GM10266 (cell line): ENCODE data around the gene GNPDA1.

Experiments
- DNase-seq: peaks from one replicate; pipeline ENCODE4 v3.0.0; 2012; ENCODE audit errors: extremely low spot score
- TF ChIP-seq, protein P1 (sequence below): IDR thresholded peaks from 2 replicates; pipeline ENCODE4 v1.5.1; 2012; ENCODE audit warnings: mild to moderate bottlenecking, low read depth; ENCODE audit not compliant: control insufficient read depth, insufficient read depth; ENCODE audit errors: missing control alignments

Gene GNPDA1

GRCh38 chr5:142032747-142033631 is 20.2 kb upstream of the GNPDA1 start:
- no peak for DNase-seq
- TF ChIP-seq, protein P1, sequence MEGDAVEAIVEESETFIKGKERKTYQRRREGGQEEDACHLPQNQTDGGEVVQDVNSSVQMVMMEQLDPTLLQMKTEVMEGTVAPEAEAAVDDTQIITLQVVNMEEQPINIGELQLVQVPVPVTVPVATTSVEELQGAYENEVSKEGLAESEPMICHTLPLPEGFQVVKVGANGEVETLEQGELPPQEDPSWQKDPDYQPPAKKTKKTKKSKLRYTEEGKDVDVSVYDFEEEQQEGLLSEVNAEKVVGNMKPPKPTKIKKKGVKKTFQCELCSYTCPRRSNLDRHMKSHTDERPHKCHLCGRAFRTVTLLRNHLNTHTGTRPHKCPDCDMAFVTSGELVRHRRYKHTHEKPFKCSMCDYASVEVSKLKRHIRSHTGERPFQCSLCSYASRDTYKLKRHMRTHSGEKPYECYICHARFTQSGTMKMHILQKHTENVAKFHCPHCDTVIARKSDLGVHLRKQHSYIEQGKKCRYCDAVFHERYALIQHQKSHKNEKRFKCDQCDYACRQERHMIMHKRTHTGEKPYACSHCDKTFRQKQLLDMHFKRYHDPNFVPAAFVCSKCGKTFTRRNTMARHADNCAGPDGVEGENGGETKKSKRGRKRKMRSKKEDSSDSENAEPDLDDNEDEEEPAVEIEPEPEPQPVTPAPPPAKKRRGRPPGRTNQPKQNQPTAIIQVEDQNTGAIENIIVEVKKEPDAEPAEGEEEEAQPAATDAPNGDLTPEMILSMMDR = no peak

DNA sequence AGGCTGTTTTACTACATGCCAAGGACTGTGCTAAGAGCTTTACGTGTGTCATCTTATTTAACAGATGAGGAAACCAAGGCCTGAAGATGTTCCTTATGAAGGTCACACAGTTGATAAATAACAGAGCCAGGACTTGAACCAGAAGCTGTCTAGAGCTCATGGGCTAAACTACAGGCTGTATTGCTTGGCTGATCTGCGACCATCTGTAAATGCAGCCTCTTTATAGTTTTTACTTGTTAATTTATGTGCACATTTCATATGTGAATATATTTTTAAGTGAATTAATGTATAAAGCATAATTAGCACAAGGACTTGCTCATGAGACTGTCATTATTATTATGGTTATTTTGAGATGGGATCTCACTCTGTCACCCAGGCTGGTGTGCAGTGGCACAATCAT is 19.3 kb upstream of the GNPDA1 start:
- no peak for DNase-seq
- TF ChIP-seq, protein P1 = no peak

- DNase-seq = no peak
- TF ChIP-seq, protein P1 = no peak
These were observed 12.8 kb upstream of the GNPDA1 start for GRCh38 chr5:142025637-142026036.

GRCh38 chr5:142024771-142025304 is 12.0 kb upstream of the GNPDA1 start:
- TF ChIP-seq, protein P1 = no peak
- DNase-seq = peak; percentile 86

DNA sequence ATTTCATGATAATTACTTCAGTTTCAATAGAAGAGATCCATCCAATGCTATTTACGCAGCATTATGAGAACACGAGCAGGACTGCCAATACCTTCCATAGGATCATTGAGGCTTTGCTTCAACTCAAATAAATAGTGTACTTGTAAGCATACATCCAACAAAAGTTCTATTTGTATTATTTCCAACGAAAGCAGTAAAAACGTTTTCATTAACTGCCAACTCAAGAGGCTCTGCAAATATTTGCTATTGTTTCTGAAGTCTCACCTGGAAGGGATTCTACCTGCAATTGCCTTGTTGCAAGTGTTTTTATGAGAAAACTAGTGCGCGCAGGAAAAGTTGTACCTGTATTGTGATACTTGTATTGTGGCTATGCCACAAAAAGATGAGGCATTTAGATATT is 11.0 kb upstream of the GNPDA1 start:
- TF ChIP-seq, protein P1 = no peak
- DNase-seq = no peak

- no peak for DNase-seq
- TF ChIP-seq, protein P1 = no peak
These were observed 7.4 kb upstream of the GNPDA1 start for GRCh38 chr5:142020122-142020659.
